IMR-90 (cell line): ENCODE measurements around the gene GHR.

Experiments used
- CEBPB ChIP-seq: IDR thresholded peaks from 2 replicates; pipeline ENCODE4 v1.6.1; 2012; ENCODE audit warnings: low read depth, low read length, improper control_type of control experiment
- CTCF ChIP-seq: conservative IDR thresholded peaks from 2 replicates; pipeline ENCODE4 v1.5.1; 2012; ENCODE audit warnings: mild to moderate bottlenecking, low read depth, low read length, improper control_type of control experiment
- FOS ChIP-seq: fragments of 150-350 bp; IDR thresholded peaks from 2 replicates; pipeline ENCODE4 v1.6.1; 2016; ENCODE audit warnings: low read depth, low read length
- MAFK ChIP-seq: IDR thresholded peaks from 2 replicates; pipeline ENCODE4 v1.6.1; 2012; ENCODE audit warnings: low read depth, low read length, improper control_type of control experiment
- POLR2A ChIP-seq: IDR thresholded peaks from 2 replicates; pipeline ENCODE4 v1.6.1; 2012; ENCODE audit warnings: mild to moderate bottlenecking, low read depth, low read length
- RFX5 ChIP-seq: IDR thresholded peaks from 2 replicates; pipeline ENCODE4 v1.8.0; 2012; ENCODE audit warnings: low read depth, mild to moderate bottlenecking, low read length, moderate library complexity

DNA sequence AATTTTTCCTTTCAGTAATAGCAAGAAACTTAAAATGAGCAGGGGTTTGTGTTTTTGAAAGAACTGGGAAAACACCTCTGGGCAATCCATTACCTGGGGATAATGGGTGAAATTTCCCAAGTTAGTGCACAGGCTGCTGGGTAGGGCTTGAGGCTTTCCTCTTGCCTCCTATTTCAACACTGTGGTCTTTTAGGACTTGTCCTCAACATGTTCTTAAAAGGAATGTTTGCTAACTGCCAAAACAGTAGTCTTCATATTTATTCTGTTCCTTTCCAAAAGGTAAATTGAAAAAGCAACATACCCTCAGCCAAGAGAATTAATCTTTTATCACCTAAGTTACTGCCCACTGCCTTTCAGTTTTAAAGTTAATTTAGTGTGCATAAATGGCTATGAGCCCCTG, 175.1 kb downstream of the GHR start:
- TF ChIP-seq POLR2A (no peak), CTCF (no peak), CEBPB (no peak), FOS (no peak), MAFK (no peak), RFX5 (no peak)
